ENCODE results near the gene TMEM25.

GRCh38 chr11:118522571-118523072, 8.4 kb upstream of the TMEM25 start:
- TF ChIP-seq CTCF (IDR thresholded peaks at IDR 0.05) (peak in 6 of 7 experiments; percentile 11 to 38 (median 20)), POLR2A (IDR thresholded peaks at IDR 0.05) (no peak)
